Fibroblast of skin of scalp (primary cell): ENCODE results near the gene GALNT13.
"Not testable (repeated sequence)": the region's sequence is repeated elsewhere in the genome, so short reads cannot be mapped to it uniquely, and the experiment has no call there.

Experiments used
- DNase-seq: peaks from one replicate; pipeline ENCODE4 v3.0.0-alpha.2; 2013

The GALNT13 gene

DNA sequence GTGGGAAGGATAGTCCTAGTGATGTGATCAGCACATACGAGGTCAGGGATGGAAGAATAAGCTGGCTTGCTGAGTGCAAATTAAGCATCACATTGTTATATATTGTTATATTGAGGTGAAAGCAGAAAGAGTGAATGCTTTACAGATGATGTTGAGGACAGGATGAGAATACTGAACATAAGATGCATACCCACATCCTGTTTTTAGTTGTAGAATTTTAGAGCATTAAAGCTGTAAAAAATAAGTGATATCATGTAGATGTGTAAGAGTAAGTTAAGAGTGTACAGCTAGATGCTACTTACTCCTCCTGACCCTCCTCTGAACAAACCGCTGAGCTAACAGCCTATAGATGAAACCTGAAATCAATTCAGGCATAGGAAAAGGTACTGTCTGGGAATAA lies 555.7 kb downstream of the GALNT13 start:
- no peak for DNase-seq

DNA sequence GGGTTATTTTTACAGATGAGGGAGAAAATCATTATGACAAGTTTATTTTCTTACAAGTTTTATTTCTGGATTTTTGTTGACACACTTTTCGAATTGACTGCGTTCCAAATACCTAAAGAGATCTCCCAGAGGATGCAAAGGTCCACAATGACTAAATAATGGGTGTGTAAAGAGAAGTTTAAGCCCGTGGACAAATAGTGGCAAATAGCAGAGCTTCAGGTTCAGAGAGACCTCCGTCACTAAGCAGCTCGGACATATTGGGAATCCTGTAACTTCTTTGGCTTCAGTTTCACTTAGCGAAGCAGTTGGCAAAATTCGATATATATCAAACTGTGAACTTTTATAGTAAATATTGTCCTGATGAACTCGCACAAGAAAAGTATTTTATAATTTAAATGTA lies 556.3 kb downstream of the GALNT13 start:
- no peak for DNase-seq

DNA sequence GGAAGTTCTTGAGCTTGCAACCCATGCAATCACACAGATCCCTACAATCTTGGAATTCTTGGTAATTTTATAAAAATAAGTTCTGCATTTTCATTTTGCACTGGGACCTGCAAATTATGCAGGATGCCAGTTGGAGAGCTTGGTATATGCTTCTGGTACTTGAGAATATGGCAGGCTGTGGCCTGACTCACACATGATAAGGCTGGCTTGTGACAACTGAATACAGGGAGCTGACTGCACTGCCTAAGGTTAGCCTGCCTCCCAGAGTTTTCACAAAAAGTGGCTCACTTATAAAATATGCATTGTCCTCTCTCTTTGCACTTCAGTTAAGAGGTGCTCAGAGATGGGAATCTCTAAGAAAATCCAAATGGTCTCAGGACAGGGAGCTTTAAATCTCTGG lies 561.3 kb downstream of the GALNT13 start:
- DNase-seq, result no peak

DNA sequence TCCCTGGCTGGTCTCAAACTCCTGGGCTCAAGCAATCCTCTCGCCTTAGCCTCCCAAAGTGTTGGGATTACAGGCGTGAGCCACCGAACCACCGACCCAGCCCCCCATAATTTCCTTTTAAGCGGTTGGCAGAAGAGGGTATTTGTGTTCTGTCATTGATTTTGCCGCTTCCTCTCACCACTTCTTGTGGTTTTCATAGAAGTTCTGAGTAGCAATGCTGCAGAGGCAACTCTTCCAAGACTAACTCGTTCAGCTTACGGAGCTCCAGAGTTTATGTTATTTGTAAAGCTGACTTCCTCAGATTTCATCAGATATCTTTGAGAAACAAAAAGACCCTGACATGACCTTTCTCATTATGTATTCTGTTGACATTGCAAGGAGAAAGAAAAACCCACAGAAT lies 565.4 kb downstream of the GALNT13 start:
- DNase-seq, result no peak

DNA sequence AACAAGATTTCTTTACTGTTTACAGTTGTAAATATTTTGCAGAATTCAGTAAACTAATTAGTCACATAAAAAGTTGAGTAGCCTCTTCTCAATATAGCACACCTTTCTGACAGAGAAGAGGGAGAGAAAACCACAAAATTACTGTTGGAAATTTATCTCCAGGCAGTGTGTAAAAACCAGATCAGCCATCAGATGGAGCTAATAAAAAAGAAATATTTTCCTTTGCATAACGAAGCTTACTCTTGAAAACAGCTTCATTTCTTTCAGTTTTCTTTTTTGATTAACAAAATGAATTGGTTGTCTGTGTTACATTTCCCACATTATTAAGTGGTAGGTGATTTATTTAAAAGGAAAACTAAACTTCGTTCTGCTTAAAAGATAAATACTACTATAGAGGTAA lies 567.4 kb downstream of the GALNT13 start:
- no peak for DNase-seq

DNA sequence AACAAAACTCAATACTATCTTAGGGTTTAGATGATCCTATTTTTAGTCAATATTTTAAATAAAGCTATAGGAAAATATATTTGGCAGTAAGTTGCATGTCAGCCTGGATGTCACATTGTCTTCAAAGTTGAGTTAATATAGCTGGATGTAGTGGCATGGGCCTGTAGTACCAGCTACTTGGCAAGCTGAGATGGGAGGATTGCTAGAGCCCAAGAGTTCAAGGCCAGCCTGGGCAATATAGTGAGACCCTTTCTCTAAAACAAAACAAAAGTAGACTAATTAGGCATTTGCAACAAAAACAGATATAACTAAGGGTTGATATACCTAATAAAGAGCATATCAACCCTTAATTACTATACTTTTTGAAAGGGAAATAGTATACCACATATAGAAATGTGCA lies 572.2 kb downstream of the GALNT13 start:
- no peak for DNase-seq

DNA sequence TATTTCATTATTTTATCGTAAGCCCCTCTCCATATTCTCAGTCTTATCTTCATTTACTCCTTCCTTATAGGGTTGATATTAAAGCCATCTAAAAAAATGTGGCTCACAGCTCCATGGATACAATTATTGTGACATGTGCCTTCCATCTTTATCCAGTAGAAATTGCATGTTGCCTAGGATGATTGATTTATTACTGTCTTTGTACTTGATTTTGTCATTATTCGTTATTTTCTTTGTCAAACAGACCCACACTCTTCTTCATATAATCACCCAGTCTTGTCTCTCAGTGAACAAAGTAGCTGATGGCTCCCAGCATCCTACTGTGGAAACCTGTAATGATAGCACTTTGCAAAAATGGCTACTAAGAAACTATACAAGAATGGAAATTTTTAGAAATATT lies 574.6 kb downstream of the GALNT13 start:
- no peak for DNase-seq

DNA sequence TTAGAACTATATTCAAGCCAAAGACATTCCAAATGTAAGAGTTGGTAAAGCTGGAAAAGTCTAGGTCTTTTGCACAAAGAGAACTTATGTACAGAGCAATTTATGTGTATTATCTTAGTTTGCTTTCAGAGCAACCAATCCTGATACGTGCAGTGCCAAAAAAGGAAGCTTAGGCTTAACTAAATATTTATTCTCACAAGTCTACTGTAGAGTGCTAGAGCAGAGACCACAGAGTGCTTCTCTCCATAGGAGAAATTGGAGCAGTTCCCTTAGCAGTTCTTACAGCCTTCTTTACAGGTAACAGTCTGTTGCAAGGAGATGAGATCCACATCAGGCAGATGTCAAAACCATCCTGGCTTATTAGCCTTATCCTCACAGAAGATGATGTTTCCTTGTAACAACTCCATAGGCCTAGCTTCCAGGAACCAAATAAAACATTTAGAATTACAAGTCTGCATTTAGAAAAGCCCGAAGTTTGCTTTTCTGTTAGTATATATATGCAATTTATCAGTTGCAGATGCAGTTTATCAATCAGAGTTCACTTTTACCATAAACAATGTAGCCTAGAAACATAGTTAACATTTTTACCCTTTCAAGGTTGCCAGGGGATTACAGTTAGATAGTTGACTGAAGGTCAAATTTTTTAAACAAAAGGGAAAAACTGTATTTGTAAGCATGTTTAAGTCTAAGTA lies 576.2 kb downstream of the GALNT13 start:
- no peak for DNase-seq

DNA sequence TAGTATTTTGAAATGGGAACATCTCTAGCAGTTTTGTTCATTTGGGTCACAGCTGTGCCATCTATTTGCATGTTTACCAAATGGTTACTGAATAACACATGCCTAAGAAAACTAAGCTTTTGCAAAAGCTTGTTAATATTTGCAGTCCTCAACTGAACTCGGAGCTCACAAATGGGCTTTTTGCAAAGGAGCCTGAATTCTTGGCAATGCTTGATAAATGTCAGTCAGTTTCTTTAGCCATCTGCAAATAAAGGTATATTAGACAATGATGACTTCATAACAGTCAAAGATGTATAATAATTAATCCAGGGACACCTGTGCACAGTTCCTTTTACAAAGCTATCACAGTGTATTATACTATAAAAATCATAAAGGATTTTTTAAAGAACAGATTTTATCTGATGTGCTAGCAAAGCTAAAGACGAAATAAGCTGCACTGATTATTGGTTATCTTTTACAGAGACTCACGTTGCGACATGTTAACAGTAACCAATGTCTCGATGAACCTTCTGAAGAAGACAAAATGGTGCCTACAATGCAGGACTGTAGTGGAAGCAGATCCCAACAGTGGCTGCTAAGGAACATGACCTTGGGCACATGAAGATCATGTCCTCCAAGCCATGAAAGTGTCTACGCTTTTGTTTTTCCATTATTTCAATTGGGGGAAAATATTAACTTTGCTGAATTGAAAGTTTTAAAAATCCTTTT lies 578.4 kb downstream of the GALNT13 start:
- no peak for DNase-seq

DNA sequence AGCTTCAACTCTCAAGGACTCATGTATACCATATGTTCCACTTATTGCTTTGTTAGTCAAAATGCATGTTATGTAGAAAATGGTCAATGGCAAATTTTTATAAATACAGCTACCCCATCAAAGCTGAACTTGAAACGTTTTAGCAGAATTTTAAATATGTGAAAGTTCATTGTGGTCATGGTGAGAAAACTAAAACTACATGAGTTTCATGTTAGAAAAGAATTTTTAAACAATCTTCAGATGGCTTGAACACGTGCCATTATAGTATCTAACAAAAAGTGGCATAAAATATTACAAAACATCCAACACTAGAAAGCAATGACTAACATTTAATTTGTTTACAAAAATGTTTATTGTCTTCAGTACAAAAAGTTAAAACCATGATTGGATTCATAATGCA lies 580.7 kb downstream of the GALNT13 start:
- DNase-seq, result no peak

DNA sequence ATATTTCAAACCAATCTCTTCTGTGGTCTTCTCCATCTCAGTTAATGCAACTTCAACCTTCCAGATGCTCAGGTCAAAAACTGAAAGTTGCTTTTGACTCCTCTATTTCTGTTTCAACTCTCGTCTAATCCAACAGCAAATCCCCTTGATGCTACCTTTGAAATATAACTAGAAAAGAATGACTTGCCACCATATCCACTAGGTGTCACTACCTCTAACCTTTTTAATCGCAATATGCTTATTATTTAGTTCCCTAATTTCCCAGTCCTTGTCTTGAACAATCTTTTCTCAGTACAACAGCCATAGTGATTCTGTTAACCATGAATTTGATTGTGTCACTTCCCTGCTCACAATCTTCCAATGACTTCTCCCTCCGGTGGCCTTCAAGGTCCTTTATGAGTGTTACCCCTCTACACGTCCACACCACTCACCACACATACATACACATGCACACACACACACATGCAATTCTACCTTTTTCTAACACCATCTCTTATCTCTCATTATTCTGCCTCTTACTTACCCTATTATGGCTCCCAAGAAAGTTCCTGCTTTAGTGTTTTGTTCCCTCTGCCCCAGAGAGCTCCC lies 581.3 kb downstream of the GALNT13 start:
- DNase-seq, result peak; percentile 19

DNA sequence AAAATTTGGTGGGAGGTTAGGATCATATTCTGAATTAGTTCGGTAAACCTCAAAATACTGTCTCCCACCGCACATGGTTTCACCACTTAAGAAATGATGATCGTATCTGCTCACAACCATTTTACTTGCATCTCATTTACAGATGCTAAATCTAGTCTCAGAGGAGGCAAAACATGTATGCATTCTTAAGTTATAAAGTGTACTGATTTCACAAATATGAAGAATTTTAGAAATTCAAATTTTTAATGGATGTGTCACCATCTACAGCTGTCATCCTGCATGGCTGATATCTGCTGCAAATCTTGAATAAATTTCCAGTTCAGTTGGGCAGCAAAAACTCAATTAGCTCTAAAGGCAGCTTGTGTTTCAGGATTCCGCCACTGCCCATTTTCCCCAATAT lies 583.4 kb downstream of the GALNT13 start:
- peak; percentile 63 for DNase-seq

DNA sequence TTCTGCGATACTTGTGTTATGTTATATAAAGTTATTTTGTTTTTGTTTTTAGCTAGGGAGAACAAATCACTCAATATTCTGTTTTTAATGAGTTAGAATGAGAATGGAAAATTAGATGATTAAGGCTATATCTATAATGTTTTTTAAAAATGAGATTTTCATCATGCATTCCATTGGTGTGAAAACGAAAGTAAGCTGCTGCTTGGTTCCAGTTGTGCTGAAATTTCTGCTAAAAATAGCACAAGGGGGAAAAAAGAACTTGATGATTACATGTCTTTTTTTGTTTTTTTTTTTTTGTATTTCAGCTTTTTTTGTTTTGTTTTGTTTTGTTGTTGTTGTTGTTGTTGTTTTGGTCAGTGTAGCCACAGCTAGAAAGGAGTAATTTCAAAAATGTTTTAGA lies 584.1 kb downstream of the GALNT13 start:
- peak; percentile 48 for DNase-seq

DNA sequence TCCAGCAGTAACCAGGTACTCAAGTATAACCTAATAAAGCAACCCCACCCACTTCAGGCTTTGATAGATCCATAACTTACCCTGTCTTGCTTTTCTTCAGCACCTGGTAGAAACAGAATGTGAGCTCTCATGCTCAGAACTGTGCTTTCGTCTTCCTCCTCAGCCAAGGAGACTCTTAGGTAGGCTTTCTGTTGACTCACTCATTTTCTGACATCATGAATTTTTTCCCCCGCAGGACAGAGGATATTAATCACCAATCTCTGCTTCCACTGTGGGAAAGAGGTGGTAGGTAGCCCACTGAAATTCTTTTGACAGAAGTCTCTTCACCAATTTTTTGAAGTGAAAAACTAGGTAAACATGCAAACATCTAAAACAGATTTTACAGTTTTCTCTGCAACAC lies 585.6 kb downstream of the GALNT13 start:
- DNase-seq, result peak; percentile 3

DNA sequence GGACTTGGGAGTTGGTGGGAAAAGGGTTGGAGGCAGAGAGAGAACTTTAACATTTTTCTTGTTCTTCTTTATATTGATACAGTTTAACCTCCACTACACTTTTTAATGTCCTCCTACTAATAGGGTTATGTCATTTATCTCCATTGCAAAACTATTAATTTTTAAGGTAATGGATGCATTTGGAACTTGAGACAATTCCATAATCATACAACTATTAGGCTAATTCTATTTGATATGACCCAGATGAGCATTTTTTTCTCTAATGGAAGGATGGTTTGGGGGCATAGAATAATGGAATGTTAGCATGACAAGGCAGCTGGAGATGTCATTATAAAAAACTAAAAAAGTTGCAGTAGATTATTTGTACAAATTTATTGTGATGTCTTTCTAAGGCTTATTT lies 587.6 kb downstream of the GALNT13 start:
- DNase-seq, result no peak

DNA sequence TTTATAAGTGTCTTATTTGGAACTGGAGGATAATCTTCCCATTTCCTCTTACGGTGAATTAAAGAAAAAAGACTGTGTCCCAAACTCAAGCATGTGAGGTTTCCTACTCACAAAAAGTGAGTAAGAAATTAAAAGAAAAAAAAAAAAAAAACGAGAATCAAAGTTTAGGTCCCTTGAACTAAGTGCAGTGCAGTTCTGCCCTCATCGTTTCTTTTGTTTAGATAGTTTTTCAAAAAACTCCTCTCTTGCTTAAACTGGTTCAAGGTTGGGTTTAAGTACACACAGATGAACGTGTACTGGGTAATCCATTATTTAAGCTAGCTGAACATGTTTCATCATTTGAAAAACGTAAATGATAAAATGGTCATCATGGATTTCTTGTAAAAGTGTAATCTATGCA lies 590.9 kb downstream of the GALNT13 start:
- no peak for DNase-seq

DNA sequence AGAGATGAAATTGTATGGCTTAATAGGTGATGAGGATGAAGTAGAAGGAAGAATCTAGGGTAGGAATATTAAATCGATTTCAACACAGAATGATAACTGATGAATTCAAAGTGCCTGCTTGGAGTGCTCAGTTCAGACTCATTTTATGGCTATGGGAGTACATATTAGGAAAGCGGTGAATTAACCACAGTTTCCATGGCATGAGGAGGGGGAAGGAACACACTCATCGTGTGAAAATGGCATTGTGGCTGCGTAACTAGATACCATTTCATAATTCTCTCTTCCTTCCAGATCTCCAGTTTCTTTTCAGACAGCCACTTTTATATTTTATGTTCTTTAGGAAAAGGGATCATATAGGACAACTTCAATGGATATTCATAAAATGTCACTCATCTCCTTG lies 594.5 kb downstream of the GALNT13 start:
- DNase-seq, result no peak

DNA sequence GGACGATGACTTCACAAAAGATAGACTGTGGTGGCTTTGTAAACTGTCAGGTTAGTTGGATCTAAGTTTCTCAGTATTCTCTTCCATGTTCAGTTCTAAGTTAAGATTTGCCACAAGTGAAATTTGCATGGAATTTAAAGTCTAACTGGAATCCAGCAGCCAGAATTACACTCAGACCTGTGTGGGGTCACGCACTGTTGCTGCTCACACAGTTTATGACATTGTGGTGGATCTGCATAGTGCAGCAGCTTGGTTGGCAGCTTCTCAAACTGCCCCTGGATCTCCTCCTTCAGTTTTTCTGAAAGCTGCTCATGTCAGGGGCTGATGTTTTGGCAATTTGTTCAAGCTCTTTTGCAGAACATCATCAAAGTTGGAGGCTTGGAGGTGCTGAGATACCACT lies 598.7 kb downstream of the GALNT13 start:
- DNase-seq, result no peak

DNA sequence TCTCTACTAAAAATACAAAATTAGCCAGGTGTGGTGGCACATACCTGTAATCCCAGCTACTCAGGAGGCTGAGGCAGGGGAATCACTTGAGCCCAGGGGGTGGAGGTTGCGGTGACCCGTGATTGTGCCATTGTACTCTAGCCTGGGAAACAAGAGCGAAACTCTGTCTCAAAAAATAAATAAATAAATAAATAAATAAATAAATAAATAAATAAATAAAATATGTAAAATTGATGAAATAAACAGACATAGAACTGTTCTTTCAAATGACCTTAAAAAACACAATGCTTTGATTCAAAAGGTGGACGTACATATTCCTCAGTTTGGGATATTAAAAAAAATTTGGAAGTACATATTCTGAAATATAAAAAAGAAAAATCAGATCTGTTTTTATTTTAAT lies 599.8 kb downstream of the GALNT13 start:
- not testable (repeated sequence) for DNase-seq

DNA sequence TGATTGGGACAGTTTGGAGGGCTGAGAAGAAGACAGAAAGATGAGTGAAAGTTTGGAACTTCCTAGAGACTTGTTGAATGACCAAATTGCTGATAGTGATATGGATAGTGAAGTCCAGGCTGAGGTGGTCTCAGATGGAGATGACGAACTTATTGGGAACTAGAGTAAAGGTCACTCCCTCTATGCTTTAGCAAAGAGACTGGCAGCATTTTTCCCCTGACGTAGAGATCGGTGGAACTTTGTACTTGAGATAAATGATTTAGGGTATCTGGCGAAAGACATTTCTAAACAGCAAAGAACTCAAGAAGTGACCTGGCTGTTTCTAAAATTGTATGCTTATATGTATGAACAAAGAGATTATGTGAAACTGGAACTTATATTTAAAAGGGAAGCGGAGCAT lies 605.6 kb downstream of the GALNT13 start:
- no peak for DNase-seq

DNA sequence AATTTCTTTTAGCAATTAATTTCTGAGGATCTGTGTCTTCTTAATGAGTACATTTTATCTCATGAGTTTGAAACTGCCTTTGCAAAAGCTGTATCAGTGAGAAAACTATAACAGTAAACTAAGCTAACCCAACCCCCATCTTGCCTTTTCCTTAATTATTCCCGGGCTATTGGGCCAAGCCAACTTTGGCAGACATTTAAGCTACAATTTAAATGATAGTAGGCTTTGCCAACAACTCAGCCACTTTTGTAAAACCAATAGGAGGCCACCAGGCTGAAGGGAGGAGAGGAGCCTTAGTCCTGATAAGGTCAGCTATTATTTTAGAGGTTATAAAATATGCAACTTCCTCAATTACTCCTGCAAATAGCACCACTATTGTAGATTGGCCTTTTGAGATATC lies 608.8 kb downstream of the GALNT13 start:
- DNase-seq, result no peak

DNA sequence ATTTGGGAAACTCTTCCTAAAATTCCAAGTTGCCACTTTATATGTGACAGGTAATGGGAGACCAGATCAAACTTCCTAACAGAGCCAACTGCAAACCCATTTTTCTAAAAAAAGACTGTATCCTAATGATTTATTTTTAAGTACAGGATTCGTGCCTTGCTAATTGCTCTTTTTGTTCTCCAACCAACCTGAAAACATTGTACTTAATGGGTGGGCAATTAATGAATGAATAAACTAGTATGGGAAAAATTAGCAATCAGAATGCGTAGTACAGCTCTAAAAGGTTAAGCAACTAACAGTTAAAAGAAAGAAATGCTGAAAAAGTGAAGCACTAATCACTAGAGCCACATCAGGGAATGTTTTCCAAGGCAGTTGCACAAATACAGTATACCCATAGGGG lies 609.6 kb downstream of the GALNT13 start:
- no peak for DNase-seq

DNA sequence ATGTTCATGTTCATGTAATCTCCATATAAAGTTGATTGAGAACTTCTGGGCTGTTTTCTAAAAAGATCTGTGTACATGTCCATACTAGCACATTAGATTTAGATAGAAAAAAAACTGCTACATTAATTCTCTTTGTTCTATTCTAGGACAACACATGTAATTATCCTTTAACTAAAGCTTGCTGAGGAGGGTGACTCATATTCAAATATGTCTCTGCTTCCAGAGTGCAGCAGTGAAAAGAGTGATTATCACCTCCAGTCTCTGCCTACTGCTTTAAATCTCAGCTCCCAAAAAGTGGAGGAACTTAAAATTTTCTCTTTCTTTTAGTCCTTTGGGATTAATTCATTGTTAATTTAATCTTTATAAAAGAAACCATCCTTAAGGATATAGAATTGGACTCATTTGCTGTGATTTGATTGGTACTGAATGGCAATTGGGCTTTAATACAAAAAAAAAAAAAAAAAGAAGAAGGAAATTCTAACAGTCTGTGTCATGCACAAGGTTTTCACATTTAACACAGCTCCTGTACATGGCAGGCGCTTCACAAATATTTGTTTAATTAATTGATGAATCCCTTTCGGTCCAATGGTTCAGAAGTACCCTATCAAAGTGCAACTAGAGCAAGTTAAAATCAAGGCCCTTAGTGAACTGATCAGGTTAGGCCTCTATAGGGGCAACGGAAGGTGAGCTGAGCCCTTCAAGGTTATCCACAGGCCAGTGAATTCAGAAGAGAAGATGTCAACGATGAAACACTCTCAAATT lies 612.8 kb downstream of the GALNT13 start:
- no peak for DNase-seq

DNA sequence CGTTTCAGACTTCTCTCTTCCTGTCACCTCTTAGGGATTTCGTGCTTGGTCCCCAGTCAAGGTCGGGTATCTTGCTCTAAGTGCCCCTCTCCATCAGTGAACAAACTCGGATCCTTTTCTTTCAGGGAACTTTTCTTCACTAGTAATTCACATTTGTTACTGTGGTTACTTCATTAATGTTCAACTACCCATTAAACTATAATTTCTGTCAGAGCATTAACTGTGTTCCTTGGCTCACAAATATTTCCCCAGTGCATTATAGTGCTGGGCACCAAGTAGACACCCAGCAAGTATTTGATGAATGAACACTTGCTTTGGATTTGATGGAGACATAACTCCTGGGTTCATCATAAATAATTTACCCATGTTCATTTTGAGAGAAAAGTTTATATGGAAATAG lies 617.1 kb downstream of the GALNT13 start:
- DNase-seq, result no peak
